ENCODE results near the gene RUNX3. TPM values are rescaled to one million over a fixed set of nuclear protein-coding genes. Genes with fewer than 3 reads are reported as not detected.

RUNX3 gene
- total RNA-seq, 2 experiments from 2014 or later, result 180 to 183 TPM

GRCh38 chr1:24859063-24860010 is 70.7 kb downstream of the RUNX3 start:
- Mint-ChIP-seq H3K27me3 (no peaks in the 10 kb centered on the region), H3K36me3 (ENCODE audit: low read depth) (no peaks in the 10 kb centered on the region), H3K4me1 (ENCODE audit: low read depth) (peaks cover 5% of the 10 kb centered on the region), H3K27ac (no peak overlapping the region), H3K9me3 (no peaks in the 10 kb centered on the region), H3K4me3 (no peak overlapping the region)
- ChIA-PET POLR2A (no interaction called here), CTCF (interaction anchor here (1.0 to 1.9 kb wide), 3 partner anchors 11 to 171 kb away, joined by 3 to 7 read pairs (median 3); no protein-coding TSS in a partner anchor)
- DNase-seq, result no peak
- TF ChIP-seq CTCF (IDR thresholded peaks at IDR 0.05), result no peak
- no peak for ATAC-seq
- intact Hi-C loops (cut with micrococcal nuclease), result loop anchor here (10.0 kb wide), 1 partner anchor 175 kb away; no protein-coding TSS in a partner anchor

GRCh38 chr1:24858277-24858676 is 71.8 kb downstream of the RUNX3 start:
- Mint-ChIP-seq H3K4me3 (no peak overlapping the region), H3K4me1 (ENCODE audit: low read depth) (peaks cover 5% of the 10 kb centered on the region), H3K27ac (no peak overlapping the region), H3K27me3 (no peaks in the 10 kb centered on the region), H3K36me3 (ENCODE audit: low read depth) (no peaks in the 10 kb centered on the region), H3K9me3 (no peaks in the 10 kb centered on the region)
- ChIA-PET CTCF (interaction anchor here (1.5 kb wide), 1 partner anchor 40 kb away, joined by 3 read pairs; no protein-coding TSS in a partner anchor), POLR2A (interaction anchor here (0.9 kb wide), 1 partner anchor 287 kb away, joined by 3 read pairs; no protein-coding TSS in a partner anchor)
- ATAC-seq (no peak), DNase-seq (no peak)
- TF ChIP-seq CTCF (IDR thresholded peaks at IDR 0.05), result no peak
- intact Hi-C loops (cut with micrococcal nuclease), result loop anchor here (10.0 kb wide), 1 partner anchor 177 kb away; no protein-coding TSS in a partner anchor

GRCh38 chr1:24857507-24858133 is 72.5 kb downstream of the RUNX3 start:
- peaks cover 5% of the 10 kb centered on the region for H3K4me1 Mint-ChIP-seq (ENCODE audit: low read depth)
- no peak for ATAC-seq
- ChIA-PET CTCF (no interaction called here), POLR2A (interaction anchor here (0.9 kb wide), 1 partner anchor 288 kb away, joined by 3 read pairs; no protein-coding TSS in a partner anchor)
- H3K4me3 Mint-ChIP-seq, result no peak overlapping the region
- no peak for DNase-seq
- H3K27me3 Mint-ChIP-seq, result no peaks in the 10 kb centered on the region
- intact Hi-C loops (cut with micrococcal nuclease), result loop anchor here (10.0 kb wide), 1 partner anchor 177 kb away; no protein-coding TSS in a partner anchor
- H3K27ac Mint-ChIP-seq, result no peak overlapping the region
- no peaks in the 10 kb centered on the region for H3K36me3 Mint-ChIP-seq (ENCODE audit: low read depth)
- no peaks in the 10 kb centered on the region for H3K9me3 Mint-ChIP-seq
- TF ChIP-seq CTCF (IDR thresholded peaks at IDR 0.05), result no peak

- intact Hi-C loops (cut with micrococcal nuclease), result loop anchor here (10.0 kb wide), 1 partner anchor 178 kb away; no protein-coding TSS in a partner anchor
- ATAC-seq (no peak), DNase-seq (no peak)
- H3K9me3 Mint-ChIP-seq, result no peaks in the 10 kb centered on the region
- no peak overlapping the region for H3K27ac Mint-ChIP-seq
- H3K4me1 Mint-ChIP-seq (ENCODE audit: low read depth), result peaks cover 5% of the 10 kb centered on the region
- H3K36me3 Mint-ChIP-seq (ENCODE audit: low read depth), result no peaks in the 10 kb centered on the region
- ChIA-PET POLR2A (no interaction called here), CTCF (no interaction called here)
- TF ChIP-seq CTCF (IDR thresholded peaks at IDR 0.05), result no peak
- no peak overlapping the region for H3K4me3 Mint-ChIP-seq
- H3K27me3 Mint-ChIP-seq, result no peaks in the 10 kb centered on the region
These were observed 73.1 kb downstream of the RUNX3 start for GRCh38 chr1:24856787-24857506.
